ENCODE data around the gene P3R3URF. TPM values are rescaled to one million over a fixed set of nuclear protein-coding genes. Genes with fewer than 3 reads are reported as not detected.
A peak's percentile ranks its signal among the peaks of the same experiment; 100 is the strongest.

The P3R3URF gene
- total RNA-seq, 1 donor from 2014 or later: not detected

DNA sequence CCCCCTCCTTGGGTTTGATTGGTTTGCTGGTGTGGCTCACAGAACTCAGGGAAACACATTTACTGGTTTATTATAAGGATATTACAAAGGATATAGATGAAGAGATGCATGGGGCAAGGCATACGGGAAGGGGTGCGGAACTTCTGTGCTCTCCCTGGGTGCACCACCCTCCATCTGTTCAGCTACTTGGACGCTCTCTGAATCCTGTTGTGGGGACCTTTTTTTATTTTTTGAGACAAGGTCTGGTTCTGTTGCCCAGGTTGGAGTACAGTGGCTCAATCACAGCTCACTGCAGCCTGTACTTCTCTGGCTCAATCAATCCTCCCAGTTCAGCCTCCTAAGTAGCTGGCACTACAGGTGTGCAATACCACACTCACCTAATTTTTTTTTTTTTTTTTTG, 34.3 kb upstream of the P3R3URF start:
- Mint-ChIP-seq H3K4me1 (ENCODE audit: unreplicated experiment) (peaks cover 4% of the 10 kb centered on the region), H3K9me3 (ENCODE audit: unreplicated experiment) (no peaks in the 10 kb centered on the region), H3K36me3 (ENCODE audit: unreplicated experiment) (peaks cover 3% of the 10 kb centered on the region), H3K27ac (ENCODE audit: unreplicated experiment) (no peak overlapping the region), H3K27me3 (ENCODE audit: unreplicated experiment) (no peaks in the 10 kb centered on the region), H3K4me3 (ENCODE audit: unreplicated experiment) (no peak overlapping the region)
- no peak for TF ChIP-seq CTCF (IDR thresholded peaks at IDR 0.05)
- DNase-seq (ENCODE audit: extremely low spot score, unreplicated experiment): no peak

DNA sequence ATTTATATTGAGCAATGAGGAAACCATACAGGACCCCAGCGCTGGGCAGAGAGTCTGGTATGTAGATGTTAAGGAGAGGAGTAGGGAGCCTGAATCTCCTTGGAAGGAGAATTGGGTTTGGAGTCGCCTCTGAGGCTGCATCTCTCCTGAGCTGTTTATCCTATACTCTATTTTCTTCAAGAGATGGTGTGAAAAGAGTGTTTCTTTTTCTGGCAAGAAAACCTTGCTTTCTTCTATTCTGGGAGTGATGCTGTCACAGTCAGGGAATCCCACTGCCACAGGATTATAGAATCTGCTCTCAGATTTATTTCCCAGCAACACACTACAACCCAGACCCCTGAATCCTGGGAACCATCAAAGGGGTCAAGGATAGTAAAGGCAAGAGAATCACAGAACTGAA, 30.1 kb upstream of the P3R3URF start:
- no peak overlapping the region for H3K27ac Mint-ChIP-seq (ENCODE audit: unreplicated experiment)
- H3K4me3 Mint-ChIP-seq (ENCODE audit: unreplicated experiment): no peak overlapping the region
- H3K4me1 Mint-ChIP-seq (ENCODE audit: unreplicated experiment): peaks cover 32% of the 10 kb centered on the region
- H3K36me3 Mint-ChIP-seq (ENCODE audit: unreplicated experiment): no peaks in the 10 kb centered on the region
- DNase-seq (ENCODE audit: extremely low spot score, unreplicated experiment): no peak
- H3K9me3 Mint-ChIP-seq (ENCODE audit: unreplicated experiment): no peaks in the 10 kb centered on the region
- H3K27me3 Mint-ChIP-seq (ENCODE audit: unreplicated experiment): no peaks in the 10 kb centered on the region
- no peak for TF ChIP-seq CTCF (IDR thresholded peaks at IDR 0.05)

DNA sequence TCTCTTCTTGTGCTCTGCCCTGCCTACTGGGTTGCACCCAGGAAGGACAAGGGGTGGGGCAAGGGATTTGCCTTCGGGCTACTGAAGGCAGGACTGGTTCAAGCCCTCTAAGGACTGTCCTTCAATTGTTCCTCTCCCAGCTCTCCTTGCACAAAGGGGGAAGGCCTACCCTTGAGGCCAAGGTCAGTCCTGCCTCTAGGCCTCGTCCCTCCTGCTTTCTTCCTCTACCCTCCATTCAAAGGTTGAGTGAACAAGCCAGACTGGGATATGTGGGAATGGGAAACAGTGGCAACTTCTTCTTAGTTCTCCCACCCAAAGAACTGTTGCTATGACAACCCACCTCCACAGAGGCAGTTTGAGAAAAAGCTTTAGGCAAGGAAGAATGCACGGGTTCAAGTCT, 29.5 kb upstream of the P3R3URF start:
- Mint-ChIP-seq H3K27ac (ENCODE audit: unreplicated experiment) (no peak overlapping the region), H3K27me3 (ENCODE audit: unreplicated experiment) (no peaks in the 10 kb centered on the region), H3K4me1 (ENCODE audit: unreplicated experiment) (peaks cover 32% of the 10 kb centered on the region), H3K9me3 (ENCODE audit: unreplicated experiment) (no peaks in the 10 kb centered on the region), H3K4me3 (ENCODE audit: unreplicated experiment) (no peak overlapping the region), H3K36me3 (ENCODE audit: unreplicated experiment) (no peaks in the 10 kb centered on the region)
- DNase-seq (ENCODE audit: extremely low spot score, unreplicated experiment): no peak
- no peak for TF ChIP-seq CTCF (IDR thresholded peaks at IDR 0.05)

- no peak for TF ChIP-seq CTCF (IDR thresholded peaks at IDR 0.05)
- Mint-ChIP-seq H3K4me1 (ENCODE audit: unreplicated experiment) (peaks cover 32% of the 10 kb centered on the region), H3K9me3 (ENCODE audit: unreplicated experiment) (no peaks in the 10 kb centered on the region), H3K27ac (ENCODE audit: unreplicated experiment) (peak overlapping the region; percentile 69), H3K4me3 (ENCODE audit: unreplicated experiment) (no peak overlapping the region), H3K27me3 (ENCODE audit: unreplicated experiment) (no peaks in the 10 kb centered on the region), H3K36me3 (ENCODE audit: unreplicated experiment) (no peaks in the 10 kb centered on the region)
- no peak for DNase-seq (ENCODE audit: extremely low spot score, unreplicated experiment)
These were observed 28.9 kb upstream of the P3R3URF start for GRCh38 chr1:46205141-46205540.

DNA sequence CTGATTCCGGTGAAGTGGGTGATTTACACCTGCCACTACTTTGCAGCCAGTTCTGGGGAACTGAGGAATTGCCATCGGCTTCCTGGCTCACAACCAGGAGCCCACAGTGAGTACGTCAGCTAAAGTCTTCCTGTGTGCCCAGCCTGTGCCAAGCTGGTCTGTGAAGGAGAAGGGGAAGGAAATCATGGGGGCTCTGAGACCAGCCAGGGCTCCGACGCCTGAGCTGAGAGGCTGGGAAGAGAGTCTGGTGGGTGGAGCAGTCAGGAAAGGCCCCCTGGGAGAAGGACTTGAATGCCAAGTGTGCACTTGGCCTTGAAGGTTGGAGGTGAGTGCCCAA, 28.1 kb upstream of the P3R3URF start:
- peak overlapping the region; percentile 96 for H3K4me3 Mint-ChIP-seq (ENCODE audit: unreplicated experiment)
- peaks cover 32% of the 10 kb centered on the region for H3K4me1 Mint-ChIP-seq (ENCODE audit: unreplicated experiment)
- no peak for DNase-seq (ENCODE audit: extremely low spot score, unreplicated experiment)
- no peaks in the 10 kb centered on the region for H3K27me3 Mint-ChIP-seq (ENCODE audit: unreplicated experiment)
- TF ChIP-seq CTCF (IDR thresholded peaks at IDR 0.05): no peak
- no peaks in the 10 kb centered on the region for H3K36me3 Mint-ChIP-seq (ENCODE audit: unreplicated experiment)
- H3K9me3 Mint-ChIP-seq (ENCODE audit: unreplicated experiment): no peaks in the 10 kb centered on the region
- H3K27ac Mint-ChIP-seq (ENCODE audit: unreplicated experiment): peak overlapping the region; percentile 69
